GM12873 (cell line): Measurements from ENCODE around the gene DCAF10.

Experiments used
- TF ChIP-seq, protein P1 (sequence below): IDR thresholded peaks from 2 replicates; pipeline ENCODE4 v1.5.1; 2012; ENCODE audit warnings: low read depth, mild to moderate bottlenecking, moderate library complexity, low read length, control low read depth; ENCODE audit not compliant: insufficient read depth; ENCODE audit errors: missing control alignments

The DCAF10 gene

DNA sequence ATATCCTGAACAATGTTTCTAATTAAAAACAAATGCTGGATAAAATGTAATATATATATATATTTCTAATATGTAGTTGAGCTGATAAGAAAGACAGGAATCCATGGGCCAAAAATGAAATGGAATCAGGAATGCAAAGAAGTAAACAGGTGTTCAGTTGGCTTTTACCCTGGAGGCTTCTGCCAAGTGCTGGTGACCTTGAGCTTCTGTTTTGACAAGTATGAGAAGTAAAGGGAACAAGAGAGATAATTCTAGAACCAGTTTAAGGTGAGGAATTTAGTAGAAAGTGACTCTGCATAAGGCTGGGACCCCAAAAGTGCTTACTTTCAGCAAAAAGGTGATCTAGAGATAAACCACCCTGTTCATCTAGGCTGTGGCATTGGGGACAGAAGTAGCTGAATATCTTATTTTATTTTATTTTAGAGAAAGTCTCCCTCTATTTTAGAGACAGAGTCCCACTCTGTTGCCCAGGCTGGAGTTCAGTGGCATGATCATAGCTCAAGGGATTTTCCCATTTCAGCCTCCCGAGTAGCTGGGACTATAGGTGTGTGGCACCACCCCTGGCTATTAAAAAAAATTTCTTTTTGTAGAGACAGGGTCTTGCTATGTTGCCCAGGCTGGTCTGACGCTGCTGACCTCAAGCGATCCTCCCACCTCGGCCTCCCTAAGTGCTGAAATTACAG is 27.0 kb downstream of the DCAF10 start:
- TF ChIP-seq, protein P1, sequence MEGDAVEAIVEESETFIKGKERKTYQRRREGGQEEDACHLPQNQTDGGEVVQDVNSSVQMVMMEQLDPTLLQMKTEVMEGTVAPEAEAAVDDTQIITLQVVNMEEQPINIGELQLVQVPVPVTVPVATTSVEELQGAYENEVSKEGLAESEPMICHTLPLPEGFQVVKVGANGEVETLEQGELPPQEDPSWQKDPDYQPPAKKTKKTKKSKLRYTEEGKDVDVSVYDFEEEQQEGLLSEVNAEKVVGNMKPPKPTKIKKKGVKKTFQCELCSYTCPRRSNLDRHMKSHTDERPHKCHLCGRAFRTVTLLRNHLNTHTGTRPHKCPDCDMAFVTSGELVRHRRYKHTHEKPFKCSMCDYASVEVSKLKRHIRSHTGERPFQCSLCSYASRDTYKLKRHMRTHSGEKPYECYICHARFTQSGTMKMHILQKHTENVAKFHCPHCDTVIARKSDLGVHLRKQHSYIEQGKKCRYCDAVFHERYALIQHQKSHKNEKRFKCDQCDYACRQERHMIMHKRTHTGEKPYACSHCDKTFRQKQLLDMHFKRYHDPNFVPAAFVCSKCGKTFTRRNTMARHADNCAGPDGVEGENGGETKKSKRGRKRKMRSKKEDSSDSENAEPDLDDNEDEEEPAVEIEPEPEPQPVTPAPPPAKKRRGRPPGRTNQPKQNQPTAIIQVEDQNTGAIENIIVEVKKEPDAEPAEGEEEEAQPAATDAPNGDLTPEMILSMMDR = no peak

DNA sequence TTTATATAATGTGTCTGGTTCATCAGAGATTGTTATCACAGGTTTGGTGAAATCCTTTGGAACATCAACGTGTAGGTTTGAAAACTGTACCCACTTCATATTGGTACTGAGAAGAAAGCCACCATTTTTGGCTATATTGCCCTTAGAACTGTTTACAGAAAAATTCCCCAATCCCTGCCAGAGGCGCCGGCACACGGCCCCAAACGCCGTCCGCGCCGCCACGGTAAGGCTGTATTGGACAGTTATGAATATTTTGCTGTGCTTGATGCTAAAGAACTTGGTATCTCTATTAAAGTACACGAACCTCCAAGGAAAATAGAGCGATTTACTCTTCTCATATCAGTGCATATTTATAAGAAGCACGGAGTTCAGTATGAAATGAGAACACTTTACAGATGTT is 35.2 kb downstream of the DCAF10 start:
- TF ChIP-seq, protein P1 = no peak

DNA sequence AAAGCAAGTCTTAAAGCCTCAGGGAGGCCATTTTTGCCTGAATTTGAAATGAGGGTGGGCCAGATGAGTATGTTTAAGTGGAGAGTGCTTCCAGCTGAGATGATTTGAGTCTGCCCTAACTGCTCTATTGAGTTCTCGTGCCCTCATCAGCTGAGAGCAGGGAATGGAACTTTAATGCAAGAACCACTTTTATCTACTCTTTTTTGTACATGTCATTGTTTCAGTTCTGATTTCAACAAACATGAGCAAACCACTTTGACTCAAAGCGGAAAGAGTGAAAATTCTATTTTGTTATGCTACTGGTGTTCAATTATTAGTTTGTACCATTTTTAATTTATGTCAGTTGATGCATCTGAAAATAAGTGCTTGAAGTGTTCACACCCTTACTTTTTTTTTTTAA is 35.8 kb downstream of the DCAF10 start:
- TF ChIP-seq, protein P1 = no peak

DNA sequence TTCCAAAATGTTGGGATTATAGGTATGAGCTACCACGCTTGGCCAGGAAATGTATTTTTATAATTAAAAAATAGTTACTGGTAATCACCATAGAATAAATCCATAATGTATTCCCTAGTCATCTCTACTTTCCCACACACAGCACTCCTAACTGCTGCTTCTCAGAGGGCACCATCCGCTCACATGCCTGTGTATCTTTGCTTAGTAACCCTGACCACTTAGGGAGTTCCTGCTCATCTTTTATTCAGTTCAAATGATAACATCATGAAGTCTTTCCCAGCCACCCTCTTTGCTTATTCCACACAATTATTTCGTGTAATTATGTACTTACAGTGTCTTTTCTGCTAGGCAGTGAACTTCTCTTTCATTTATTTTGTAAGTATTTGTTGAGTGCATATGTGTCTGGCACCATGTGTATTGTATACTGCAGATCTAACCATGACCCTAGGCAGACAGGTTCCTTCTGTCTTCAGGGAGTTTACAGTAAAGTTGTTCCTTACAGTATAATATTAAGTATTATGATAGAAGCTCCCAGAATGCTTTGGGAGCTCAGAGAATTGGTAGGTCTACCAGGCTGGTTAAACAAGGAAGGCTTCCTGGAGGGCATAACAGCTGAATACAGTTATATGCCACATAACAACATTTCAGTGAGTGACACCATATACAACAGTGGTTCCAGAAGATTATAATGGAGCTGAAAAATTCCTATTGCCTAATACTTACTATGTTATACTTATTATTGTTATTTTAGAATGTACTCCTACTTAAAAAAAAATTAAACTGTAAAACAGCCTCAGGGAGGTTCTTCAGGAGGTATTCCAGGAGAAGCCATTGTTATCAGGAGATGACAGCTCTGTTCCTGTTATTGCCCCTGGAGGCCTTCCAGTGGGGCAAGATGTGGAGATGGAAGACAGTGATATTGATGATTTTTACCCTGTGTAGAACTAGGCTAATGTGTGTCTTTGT is 39.2 kb downstream of the DCAF10 start:
- TF ChIP-seq, protein P1 = no peak

DNA sequence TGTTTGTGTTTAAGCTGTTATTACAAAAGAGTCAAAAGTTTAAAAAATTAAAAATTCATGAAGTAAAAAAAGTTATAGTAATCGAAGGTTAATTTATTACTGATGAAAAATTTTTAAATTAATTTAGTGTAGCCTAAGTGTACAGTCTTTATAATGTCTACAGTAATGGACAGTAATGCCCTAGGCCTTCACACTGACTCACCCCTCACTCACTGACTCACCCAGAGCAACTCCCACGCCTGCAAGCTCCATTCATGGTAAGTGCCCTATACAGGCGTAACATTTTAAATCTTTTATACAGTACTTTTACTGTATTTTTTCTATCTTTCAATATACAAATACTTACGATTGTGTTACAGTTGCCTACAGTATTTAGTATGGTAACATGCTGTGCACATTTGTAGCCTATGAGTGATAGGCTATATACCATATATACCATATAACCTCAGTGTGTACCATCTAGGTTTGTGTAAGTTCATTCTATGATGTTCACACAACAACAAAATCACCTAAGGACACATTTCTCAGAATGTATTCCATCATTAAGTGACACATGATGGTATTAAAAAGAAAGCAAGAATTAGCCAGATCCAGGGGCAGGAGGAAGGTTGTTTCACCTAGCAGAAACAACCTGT is 40.1 kb downstream of the DCAF10 start:
- TF ChIP-seq, protein P1 = no peak

DNA sequence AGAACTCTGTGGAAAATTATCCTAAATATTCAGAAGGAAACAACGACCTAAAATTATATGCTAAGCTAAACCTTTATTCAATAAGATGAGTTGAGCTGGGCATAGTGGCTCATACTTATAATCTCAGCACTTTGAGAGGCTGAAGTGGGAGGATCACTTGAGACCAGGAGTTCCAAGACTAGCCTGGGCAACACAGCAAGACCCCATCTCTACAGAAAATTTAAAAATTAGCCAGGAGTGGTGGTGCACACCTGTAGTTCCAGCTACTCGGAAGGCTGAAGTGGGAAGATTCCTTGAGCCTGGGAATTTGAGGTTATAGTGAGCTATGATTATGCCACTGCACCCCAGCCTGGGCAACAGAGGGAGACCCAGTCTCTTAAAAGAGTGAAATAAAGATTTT is 51.6 kb downstream of the DCAF10 start:
- TF ChIP-seq, protein P1 = no peak

DNA sequence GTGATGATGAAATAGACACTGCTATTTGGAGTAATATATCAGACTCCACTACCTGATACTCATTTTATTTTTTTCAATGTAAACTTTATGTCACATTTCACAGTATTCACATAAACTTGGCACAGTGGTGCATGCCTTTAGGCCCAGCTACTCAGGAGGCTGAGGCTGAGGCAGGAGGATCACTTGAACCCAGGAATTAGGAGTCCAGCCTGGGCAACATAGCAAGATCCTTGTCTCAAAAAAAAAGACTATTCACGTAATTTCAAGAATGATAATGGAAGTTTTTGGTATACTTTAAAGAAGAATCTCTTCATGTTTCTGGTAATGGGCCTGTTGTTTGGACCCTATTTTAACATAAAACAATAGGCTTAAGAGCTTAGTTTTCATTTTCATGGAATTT is 56.0 kb downstream of the DCAF10 start:
- TF ChIP-seq, protein P1 = no peak
